ENCODE measurements around the gene GPNMB.

The GPNMB gene

GRCh38 chr7:23266918-23267317 lies 20.3 kb downstream of the GPNMB start:
- DNase-seq (ENCODE audit: extremely low spot score, insufficient read length, low read depth): no peak
- no peak for FAIRE-seq

- DNase-seq (ENCODE audit: extremely low spot score, insufficient read length, low read depth) (no peak), FAIRE-seq (no peak)
These were observed 20.8 kb downstream of the GPNMB start for GRCh38 chr7:23267357-23267756.

- DNase-seq (ENCODE audit: extremely low spot score, insufficient read length, low read depth): no peak
- no peak for FAIRE-seq
These were observed 21.6 kb downstream of the GPNMB start for GRCh38 chr7:23268167-23268566.

- FAIRE-seq (no peak), DNase-seq (ENCODE audit: extremely low spot score, insufficient read length, low read depth) (no peak)
These were observed 22.2 kb downstream of the GPNMB start for GRCh38 chr7:23268746-23269145.

GRCh38 chr7:23272275-23272674 lies 25.7 kb downstream of the GPNMB start:
- DNase-seq (ENCODE audit: extremely low spot score, insufficient read length, low read depth) (no peak), FAIRE-seq (no peak)

GRCh38 chr7:23273141-23273599 lies 26.6 kb downstream of the GPNMB start:
- FAIRE-seq: peak; percentile 96
- peak; percentile 69 for DNase-seq (ENCODE audit: extremely low spot score, insufficient read length, low read depth)

- DNase-seq (ENCODE audit: extremely low spot score, insufficient read length, low read depth) (no peak), FAIRE-seq (no peak)
These were observed 29.3 kb downstream of the GPNMB start for GRCh38 chr7:23275912-23276311.

GRCh38 chr7:23276376-23276775 lies 29.8 kb downstream of the GPNMB start:
- DNase-seq (ENCODE audit: extremely low spot score, insufficient read length, low read depth) (no peak), FAIRE-seq (no peak)

GRCh38 chr7:23276947-23277346 lies 30.4 kb downstream of the GPNMB start:
- DNase-seq (ENCODE audit: extremely low spot score, insufficient read length, low read depth) (no peak), FAIRE-seq (no peak)

- DNase-seq (ENCODE audit: extremely low spot score, insufficient read length, low read depth): peak; percentile 38
- FAIRE-seq: peak; percentile 83
These were observed 30.9 kb downstream of the GPNMB start for GRCh38 chr7:23277359-23277989.

GRCh38 chr7:23279819-23280525 lies 33.4 kb downstream of the GPNMB start:
- DNase-seq (ENCODE audit: extremely low spot score, insufficient read length, low read depth) (no peak), FAIRE-seq (no peak)

GRCh38 chr7:23283086-23283485 lies 36.5 kb downstream of the GPNMB start:
- FAIRE-seq: no peak
- no peak for DNase-seq (ENCODE audit: extremely low spot score, insufficient read length, low read depth)

GRCh38 chr7:23284871-23285270 lies 38.3 kb downstream of the GPNMB start:
- no peak for DNase-seq (ENCODE audit: extremely low spot score, insufficient read length, low read depth)
- no peak for FAIRE-seq

GRCh38 chr7:23285657-23286646 lies 39.4 kb downstream of the GPNMB start:
- DNase-seq (ENCODE audit: extremely low spot score, insufficient read length, low read depth) (no peak), FAIRE-seq (no peak)

GRCh38 chr7:23287612-23288011 lies 41.0 kb downstream of the GPNMB start:
- DNase-seq (ENCODE audit: extremely low spot score, insufficient read length, low read depth) (no peak), FAIRE-seq (no peak)

GRCh38 chr7:23290993-23291392 lies 44.4 kb downstream of the GPNMB start:
- DNase-seq (ENCODE audit: extremely low spot score, insufficient read length, low read depth): no peak
- no peak for FAIRE-seq

- no peak for DNase-seq (ENCODE audit: extremely low spot score, insufficient read length, low read depth)
- no peak for FAIRE-seq
These were observed 45.5 kb downstream of the GPNMB start for GRCh38 chr7:23291957-23292560.

- DNase-seq (ENCODE audit: extremely low spot score, insufficient read length, low read depth): no peak
- no peak for FAIRE-seq
These were observed 46.0 kb downstream of the GPNMB start for GRCh38 chr7:23292623-23293022.

- no peak for FAIRE-seq
These were observed 47.0 kb downstream of the GPNMB start for GRCh38 chr7:23293500-23294073.

More at GRCh38 chr7:23293500-23294073, 47.0 kb downstream of the GPNMB start:
- DNase-seq (ENCODE audit: extremely low spot score, insufficient read length, low read depth): no peak
